Measurements from ENCODE around the gene WDR31.

- TF ChIP-seq POLR2A (IDR thresholded peaks at IDR 0.05; ENCODE audit: low read depth) (no peak), CTCF (IDR thresholded peaks at IDR 0.05) (no peak), EP300 (IDR thresholded peaks at IDR 0.05) (no peak), POLR2AphosphoS5 (IDR thresholded peaks at IDR 0.05) (no peak)
Observed at GRCh38 chr9:113389451-113389850, 49.4 kb upstream of the WDR31 start.
